ENCODE results near the gene COL9A3. TPM values are rescaled to one million over a fixed set of nuclear protein-coding genes. Genes with fewer than 3 reads are reported as not detected.

The COL9A3 gene
- polyA plus RNA-seq, 3 donors: 2.9 to 8.1 (median 5.1) TPM

- 76 to 92% (median 89%) methylated on average over 21 to 22 of the region's 22 CpGs for WGBS, 3 donors
- H3K27ac ChIP-seq (ENCODE audit: low read depth, low read length): no peak overlapping the region
These were observed 23.7 kb upstream of the COL9A3 start for GRCh38 chr20:62792940-62793756.

- WGBS, 3 donors: 65 to 72% (median 66%) methylated on average over 7 of the region's 7 CpGs
These were observed 23.2 kb upstream of the COL9A3 start for GRCh38 chr20:62793757-62794006.

GRCh38 chr20:62794007-62794724 is 22.7 kb upstream of the COL9A3 start:
- no peak overlapping the region for H3K27ac ChIP-seq (ENCODE audit: low read depth, low read length)
- WGBS, 3 donors: 1 to 2% (median 1%) methylated on average over 52 to 69 of the region's 69 CpGs

More at GRCh38 chr20:62793757-62794006, 23.2 kb upstream of the COL9A3 start:
- H3K27ac ChIP-seq (ENCODE audit: low read depth, low read length): no peak overlapping the region

GRCh38 chr20:62795023-62795761 is 21.7 kb upstream of the COL9A3 start:
- WGBS, 3 donors: 1% methylated on average over 68 of the region's 68 CpGs
- H3K27ac ChIP-seq (ENCODE audit: low read depth, low read length): no peak overlapping the region

- no peak overlapping the region for H3K27ac ChIP-seq (ENCODE audit: low read depth, low read length)
- 23 to 48% (median 30%) methylated on average over 19 to 47 of the region's 53 CpGs for WGBS, 3 donors
These were observed 20.0 kb upstream of the COL9A3 start for GRCh38 chr20:62796699-62797491.

- 81 to 89% (median 86%) methylated on average over 26 of the region's 26 CpGs for WGBS, 3 donors
- no peak overlapping the region for H3K27ac ChIP-seq (ENCODE audit: low read depth, low read length)
These were observed 18.9 kb upstream of the COL9A3 start for GRCh38 chr20:62797671-62798532.

- 89 to 92% (median 92%) methylated on average over 8 of the region's 8 CpGs for WGBS, 3 donors
- H3K27ac ChIP-seq (ENCODE audit: low read depth, low read length): no peak overlapping the region
These were observed 17.8 kb upstream of the COL9A3 start for GRCh38 chr20:62799036-62799435.

GRCh38 chr20:62799459-62799858 is 17.4 kb upstream of the COL9A3 start:
- H3K27ac ChIP-seq (ENCODE audit: low read depth, low read length): no peak overlapping the region
- 95 to 98% (median 96%) methylated on average over 19 of the region's 19 CpGs for WGBS, 3 donors

GRCh38 chr20:62799873-62800272 is 17.0 kb upstream of the COL9A3 start:
- WGBS, 3 donors: 89 to 93% (median 90%) methylated on average over 10 of the region's 10 CpGs
- no peak overlapping the region for H3K27ac ChIP-seq (ENCODE audit: low read depth, low read length)

GRCh38 chr20:62800314-62801259 is 16.3 kb upstream of the COL9A3 start:
- WGBS, 3 donors: 89 to 91% (median 90%) methylated on average over 26 of the region's 26 CpGs
- no peak overlapping the region for H3K27ac ChIP-seq (ENCODE audit: low read depth, low read length)

- 80 to 90% (median 87%) methylated on average over 15 of the region's 15 CpGs for WGBS, 3 donors
- H3K27ac ChIP-seq (ENCODE audit: low read depth, low read length): no peak overlapping the region
These were observed 15.4 kb upstream of the COL9A3 start for GRCh38 chr20:62801284-62802010.

GRCh38 chr20:62802026-62802712 is 14.7 kb upstream of the COL9A3 start:
- H3K27ac ChIP-seq (ENCODE audit: low read depth, low read length): no peak overlapping the region
- 83 to 89% (median 86%) methylated on average over 22 of the region's 22 CpGs for WGBS, 3 donors

GRCh38 chr20:62804021-62804626 is 12.7 kb upstream of the COL9A3 start:
- WGBS, 3 donors: 19 to 29% (median 20%) methylated on average over 19 to 25 of the region's 25 CpGs
- H3K27ac ChIP-seq (ENCODE audit: low read depth, low read length): no peak overlapping the region

- no peak within 1 kb of the TSS for H3K27ac ChIP-seq (ENCODE audit: low read depth, low read length)
- WGBS, 3 donors: 0 to 1% (median 0%) methylated on average over 40 to 70 of the region's 77 CpGs
These were observed 12.2 kb upstream of the COL9A3 start, which contains the start of gene OGFR for GRCh38 chr20:62804627-62805154. Gene OGFR (plus strand): TSS chr20:62804835. CDS start chr20:62804860, 25 bp downstream.

Data from adipose tissue (tissue), 3 donors.